Right lobe of liver (tissue), 4 donors: ENCODE measurements around the gene RAD1.

Source experiments
- POLR2A ChIP-seq: fragments of 450-650 bp; IDR thresholded peaks from one replicate; pipeline ENCODE4 v1.6.1; 2017; ENCODE audit warnings: antibody characterized with exemption, mild to moderate bottlenecking
- TF ChIP-seq, protein P1 (sequence below), 4 donors: fragments of 200-600 bp in 3 of 4; fragments of 450-650 bp in 1 of 4; IDR thresholded peaks; one replicate each; pipeline versions ENCODE4 v1.5.1 to v1.8.0; 2016 to 2022; ENCODE audit warnings: antibody characterized with exemption in 4 of 4, mild to moderate bottlenecking in 2 of 4
- donor health status: DM: no; HTN: no; CAD: no.
- donor health status: DM: no; HTN: no; CAD: no.
- donor health status: DM: no; HTN: yes; CAD: no.

- TF ChIP-seq, protein P1, sequence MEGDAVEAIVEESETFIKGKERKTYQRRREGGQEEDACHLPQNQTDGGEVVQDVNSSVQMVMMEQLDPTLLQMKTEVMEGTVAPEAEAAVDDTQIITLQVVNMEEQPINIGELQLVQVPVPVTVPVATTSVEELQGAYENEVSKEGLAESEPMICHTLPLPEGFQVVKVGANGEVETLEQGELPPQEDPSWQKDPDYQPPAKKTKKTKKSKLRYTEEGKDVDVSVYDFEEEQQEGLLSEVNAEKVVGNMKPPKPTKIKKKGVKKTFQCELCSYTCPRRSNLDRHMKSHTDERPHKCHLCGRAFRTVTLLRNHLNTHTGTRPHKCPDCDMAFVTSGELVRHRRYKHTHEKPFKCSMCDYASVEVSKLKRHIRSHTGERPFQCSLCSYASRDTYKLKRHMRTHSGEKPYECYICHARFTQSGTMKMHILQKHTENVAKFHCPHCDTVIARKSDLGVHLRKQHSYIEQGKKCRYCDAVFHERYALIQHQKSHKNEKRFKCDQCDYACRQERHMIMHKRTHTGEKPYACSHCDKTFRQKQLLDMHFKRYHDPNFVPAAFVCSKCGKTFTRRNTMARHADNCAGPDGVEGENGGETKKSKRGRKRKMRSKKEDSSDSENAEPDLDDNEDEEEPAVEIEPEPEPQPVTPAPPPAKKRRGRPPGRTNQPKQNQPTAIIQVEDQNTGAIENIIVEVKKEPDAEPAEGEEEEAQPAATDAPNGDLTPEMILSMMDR (IDR thresholded peaks at IDR 0.05) = no peak
- TF ChIP-seq POLR2A = no peak
These were observed 12.0 kb downstream of the RAD1 start for GRCh38 chr5:34903260-34903659.
